GM12801 (cell line): Measurements from ENCODE around the gene VPS13D.

Experiments used
- CTCF ChIP-seq: IDR thresholded peaks from one replicate; pipeline ENCODE4 v1.5.1; 2011; ENCODE audit warnings: control low read depth; ENCODE audit not compliant: insufficient read length; ENCODE audit errors: extremely low read depth

Gene VPS13D

GRCh38 chr1:12539705-12540579, 310.1 kb downstream of the VPS13D start:
- no peak for TF ChIP-seq CTCF

GRCh38 chr1:12540580-12541273, 310.9 kb downstream of the VPS13D start:
- no peak for TF ChIP-seq CTCF

GRCh38 chr1:12541274-12542137, 311.7 kb downstream of the VPS13D start:
- TF ChIP-seq CTCF = no peak

GRCh38 chr1:12542138-12542465, 312.3 kb downstream of the VPS13D start:
- TF ChIP-seq CTCF = no peak

- TF ChIP-seq CTCF = no peak
Measured at GRCh38 chr1:12542616-12543592, 313.1 kb downstream of the VPS13D start.

GRCh38 chr1:12543740-12544154, 313.9 kb downstream of the VPS13D start:
- no peak for TF ChIP-seq CTCF
